ENCODE results near the gene SLAMF1.
A peak's percentile ranks its signal among the peaks of the same experiment; 100 is the strongest.
"Not testable (repeated sequence)": the region's sequence is repeated elsewhere in the genome, so short reads cannot be mapped to it uniquely, and the experiment has no call there.

The SLAMF1 gene

GRCh38 chr1:160639652-160640051 lies 7.2 kb downstream of the SLAMF1 start:
- DNase-seq, result no peak

DNA sequence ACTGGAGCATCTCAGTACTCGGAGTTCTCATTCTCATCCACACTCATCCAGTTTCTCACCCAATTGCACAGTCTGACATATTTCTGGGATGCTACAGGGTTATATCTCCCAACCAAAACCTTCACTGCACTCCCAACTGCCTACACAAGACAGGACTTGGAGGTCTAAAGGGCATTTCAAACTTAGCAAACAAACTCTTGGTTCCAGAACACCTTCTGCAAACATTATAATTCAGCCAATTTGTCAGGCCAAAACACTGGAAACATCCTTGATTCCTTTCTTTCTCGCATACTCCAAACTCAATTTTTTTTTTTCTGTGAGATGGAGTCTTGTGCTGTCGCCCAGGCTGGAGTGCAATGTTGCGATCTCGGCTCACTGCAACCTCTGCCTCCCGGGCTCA lies 7.9 kb downstream of the SLAMF1 start:
- no peak for DNase-seq

GRCh38 chr1:160638540-160638857 lies 8.3 kb downstream of the SLAMF1 start:
- DNase-seq, result no peak

GRCh38 chr1:160637821-160638539 lies 8.9 kb downstream of the SLAMF1 start:
- no peak for DNase-seq

GRCh38 chr1:160637065-160637464 lies 9.8 kb downstream of the SLAMF1 start:
- no peak for DNase-seq

DNA sequence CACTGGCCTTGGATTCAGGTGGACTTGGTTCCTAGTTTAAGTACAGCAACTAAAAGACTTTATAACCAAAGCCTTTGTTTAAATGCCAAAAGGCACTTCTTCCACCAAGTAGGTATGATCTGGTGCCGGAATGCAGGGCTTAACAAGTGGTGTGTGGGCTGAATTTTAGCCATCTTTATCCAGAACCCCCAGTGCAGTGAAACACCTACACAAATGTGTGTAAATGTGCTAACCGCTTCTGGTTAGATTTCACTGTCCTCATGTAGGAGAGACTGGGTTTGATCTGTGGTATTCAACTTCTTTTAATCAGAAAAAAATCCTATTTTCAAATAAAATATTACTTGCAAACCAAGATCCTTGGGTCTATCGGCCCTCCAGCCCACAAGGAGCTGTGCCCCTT lies 10.3 kb downstream of the SLAMF1 start:
- no peak for DNase-seq

GRCh38 chr1:160636076-160636475 lies 10.8 kb downstream of the SLAMF1 start:
- no peak for DNase-seq

DNA sequence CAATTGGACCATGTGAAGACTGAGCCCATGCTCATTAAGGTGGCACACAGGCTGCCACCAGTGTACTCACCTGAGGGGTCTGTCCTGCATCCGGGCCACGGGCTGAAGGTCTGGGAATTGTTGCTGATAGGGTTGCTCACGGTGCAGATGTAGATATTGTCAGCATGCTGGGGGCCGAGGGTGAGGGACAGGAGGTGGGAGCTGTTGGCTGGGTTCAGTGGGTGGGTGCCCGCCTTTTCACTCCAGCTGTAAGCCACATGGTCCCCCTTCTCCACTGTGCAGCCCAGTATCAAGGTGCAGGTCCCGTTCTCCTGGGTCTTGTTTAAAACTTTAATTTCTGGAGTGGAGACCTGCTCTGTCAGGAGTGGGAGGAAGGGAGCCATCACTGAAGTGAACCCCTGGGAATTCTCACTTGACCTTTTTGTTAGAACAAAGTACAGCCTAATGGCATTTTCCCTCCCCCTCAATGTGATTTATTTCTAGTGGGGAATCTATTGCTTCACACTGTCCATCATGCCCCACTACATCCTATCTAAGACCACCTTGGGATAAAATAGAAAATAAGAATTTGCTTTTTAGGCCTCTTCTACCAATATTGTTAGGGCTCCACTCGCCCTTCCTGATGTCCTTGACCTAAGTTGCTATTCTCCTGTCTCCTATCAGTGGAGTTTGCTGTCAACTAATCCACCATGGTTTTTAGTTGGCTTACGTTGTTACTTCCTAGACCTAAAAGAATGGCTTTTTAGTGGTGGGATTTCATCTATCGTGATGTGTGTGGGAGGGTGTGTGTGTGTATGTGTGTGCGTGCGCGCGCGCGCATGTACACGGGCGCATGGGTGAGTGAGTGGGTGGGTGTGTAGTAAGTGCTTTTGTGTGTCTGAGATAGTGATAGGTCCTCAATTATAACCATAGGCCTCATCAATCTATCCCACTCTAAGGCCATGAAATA lies 12.0 kb downstream of the SLAMF1 start:
- no peak for DNase-seq

DNA sequence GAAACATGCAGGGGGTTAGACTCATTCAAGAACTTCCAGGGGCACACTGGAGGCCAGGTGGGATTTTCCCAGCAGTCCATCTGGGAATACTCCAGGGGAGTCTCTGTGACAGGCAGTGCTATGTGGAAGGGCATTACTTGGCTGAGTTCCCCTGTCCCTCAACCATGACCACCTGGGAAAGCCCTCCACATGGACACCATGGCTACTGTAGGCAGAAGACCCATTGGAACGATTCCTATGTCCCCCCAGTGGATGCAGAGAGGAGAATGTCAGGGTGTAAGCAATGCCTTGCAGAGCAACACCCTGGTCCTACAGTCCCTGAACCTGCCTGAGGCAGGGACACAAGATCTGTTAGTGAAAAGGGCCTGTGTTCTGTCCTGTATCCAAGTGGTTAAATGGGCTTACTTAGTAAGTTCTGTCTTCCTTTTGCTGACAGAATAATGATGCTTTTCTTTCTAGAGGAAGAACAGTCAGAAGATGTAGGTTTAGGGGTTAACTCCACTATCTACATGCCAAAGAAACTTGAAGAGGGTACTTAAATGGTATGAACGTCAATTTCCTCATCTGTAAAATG lies 13.4 kb downstream of the SLAMF1 start:
- no peak for DNase-seq

- DNase-seq, result no peak
Observed at GRCh38 chr1:160631983-160632625, 14.7 kb downstream of the SLAMF1 start.

- DNase-seq, result no peak
Observed at GRCh38 chr1:160630523-160631451, 16.1 kb downstream of the SLAMF1 start.

DNA sequence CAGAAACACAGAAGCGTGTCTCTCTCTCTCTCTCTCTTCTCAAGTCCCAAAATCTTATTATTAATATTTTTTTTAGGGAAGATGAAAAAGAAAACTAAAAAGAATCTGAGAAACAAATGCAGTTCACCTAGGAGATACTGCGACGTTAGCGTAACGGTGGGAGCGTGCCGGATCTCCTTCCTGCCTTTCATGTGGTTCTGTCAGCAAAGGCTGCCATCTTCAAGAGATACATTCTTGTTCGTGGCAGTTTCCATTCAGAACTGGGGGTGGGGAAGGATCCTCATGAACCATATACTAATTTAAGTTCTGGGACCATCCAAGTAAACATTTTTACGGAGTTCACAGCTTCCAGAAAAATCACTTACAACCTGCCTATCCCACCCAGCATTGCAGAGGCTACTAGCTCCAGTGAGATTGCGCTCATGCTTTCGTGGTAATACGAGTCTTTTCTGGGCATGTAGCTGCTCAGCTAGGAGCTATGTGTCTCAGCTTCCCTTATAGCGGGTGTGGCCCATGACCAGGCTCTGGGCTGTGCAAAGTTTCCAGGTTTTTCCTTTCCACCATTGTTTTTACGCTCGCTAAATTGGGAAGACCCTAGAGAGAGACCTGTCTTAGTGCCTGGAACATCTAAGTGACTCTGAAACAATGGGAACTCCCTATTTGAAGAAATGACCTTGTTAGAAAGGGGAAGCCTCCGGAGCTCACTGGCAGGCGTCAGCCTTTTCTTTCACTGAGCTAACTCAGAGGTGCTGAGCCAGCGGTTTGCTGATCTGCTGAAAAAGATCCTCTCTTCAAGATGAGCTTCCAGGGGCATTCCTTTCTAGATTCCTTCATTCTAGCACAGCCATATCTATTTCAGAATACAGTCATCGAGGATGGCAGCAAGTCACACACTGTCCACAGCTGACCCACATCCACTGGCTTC lies 17.3 kb downstream of the SLAMF1 start:
- DNase-seq, result peak; percentile 79 to 87

- no peak for DNase-seq
Observed at GRCh38 chr1:160628799-160629263, 18.0 kb downstream of the SLAMF1 start.

DNA sequence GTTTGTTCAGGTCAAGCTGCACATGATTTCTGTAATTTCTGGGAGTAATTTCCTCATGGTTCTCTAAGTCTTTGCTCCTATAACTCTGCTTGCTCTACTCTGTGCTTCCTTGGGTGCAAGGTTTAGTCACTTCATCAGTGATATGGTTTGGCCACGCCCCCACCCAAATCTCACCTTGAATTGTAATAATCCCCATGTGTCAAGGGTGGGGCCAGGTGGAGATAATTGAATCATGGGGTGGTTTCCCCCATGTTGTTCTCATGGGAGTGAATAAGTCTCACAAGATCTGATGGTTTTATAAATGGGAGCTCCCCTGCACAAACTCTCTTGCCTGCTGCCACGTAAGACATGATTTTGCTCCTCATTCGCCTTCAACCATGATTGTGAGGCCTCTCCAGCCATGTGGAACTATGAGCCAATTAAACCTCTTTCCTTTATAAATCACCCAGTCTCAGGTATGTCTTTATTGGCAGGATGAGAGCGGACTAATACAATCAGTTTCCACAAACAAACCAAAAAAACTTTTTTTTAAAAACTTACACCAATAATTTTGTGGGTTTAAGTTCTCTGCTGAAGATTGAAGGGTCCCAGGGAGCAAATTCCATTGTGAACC lies 19.1 kb downstream of the SLAMF1 start:
- not testable (repeated sequence) for DNase-seq

DNA sequence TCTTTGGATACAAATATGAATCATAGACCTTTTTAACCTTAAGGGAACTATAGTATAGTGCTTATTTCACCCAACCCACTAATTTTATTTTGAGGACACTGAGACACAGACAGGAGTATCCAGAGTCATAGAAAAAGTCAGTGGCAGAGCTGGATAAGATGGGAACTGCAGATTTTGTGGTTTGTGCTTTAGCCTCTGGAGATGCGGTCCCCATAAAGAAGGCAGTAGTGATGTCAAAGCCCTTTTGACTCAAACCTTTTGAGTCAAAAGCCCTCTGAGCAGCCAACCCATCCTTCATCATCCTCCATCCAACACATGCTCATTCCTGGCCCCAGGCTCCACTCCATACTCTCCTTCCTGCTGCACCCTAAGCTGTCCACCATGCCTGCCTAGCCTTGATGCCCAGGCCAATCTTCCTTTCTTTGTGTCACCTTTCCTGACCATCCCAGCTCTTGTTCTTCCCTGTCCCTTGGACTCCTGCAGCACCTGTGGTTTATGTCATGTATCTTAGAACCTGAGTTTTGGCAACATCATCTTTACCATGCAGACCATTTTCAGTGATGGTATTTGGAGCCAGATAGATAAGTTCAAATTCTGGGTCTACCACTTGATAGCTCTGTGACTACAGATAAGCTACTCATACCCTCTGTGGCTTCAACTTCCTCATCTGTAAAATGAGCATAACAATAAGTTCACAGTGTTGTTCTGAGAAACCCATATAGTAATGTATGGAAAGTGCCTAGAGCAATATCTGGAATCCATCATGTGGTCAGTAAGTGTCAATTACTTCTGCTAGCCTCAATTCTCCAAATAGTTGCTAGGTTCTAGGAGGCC lies 20.1 kb downstream of the SLAMF1 start:
- no peak for DNase-seq

- DNase-seq, result peak; percentile 55 to 56
Observed at GRCh38 chr1:160625725-160626498, 20.9 kb downstream of the SLAMF1 start.

GRCh38 chr1:160625321-160625720 lies 21.5 kb downstream of the SLAMF1 start:
- no peak for DNase-seq

- no peak for DNase-seq
Observed at GRCh38 chr1:160624464-160624863, 22.4 kb downstream of the SLAMF1 start.
